ENCODE data around the gene CD6. TPM values are rescaled to one million over a fixed set of nuclear protein-coding genes. Genes with fewer than 3 reads are reported as not detected.

Gene CD6
- total RNA-seq, 1 experiment from 2014 or later = not detected

- Mint-ChIP-seq H3K27ac (no peak overlapping the region; a peak in 1 of 7 replicates), H3K27me3 (ENCODE audit: low read depth) (peaks cover 30% of the 10 kb centered on the region), H3K9me3 (no peaks in the 10 kb centered on the region), H3K4me1 (no peaks in the 10 kb centered on the region), H3K36me3 (ENCODE audit: insufficient read depth in 1 of 3, low read depth in 3 of 3) (no peaks in the 10 kb centered on the region), H3K4me3 (no peak overlapping the region)
- Histone ChIP-seq H2BK120ac (ENCODE audit: low read depth, low read length, poor library complexity, severe bottlenecking) (no peak overlapping the region), H3K9ac (ENCODE audit: extremely low read depth, insufficient read length, low read length) (no peak overlapping the region), H3K23me2 (ENCODE audit: insufficient read length, low read depth, low read length, poor library complexity, severe bottlenecking) (no peaks in the 10 kb centered on the region), H3K79me1 (ENCODE audit: insufficient read depth, low read depth, low read length, poor library complexity, severe bottlenecking) (no peaks in the 10 kb centered on the region), H4K5ac (ENCODE audit: insufficient read length, low read depth, low read length) (no peak overlapping the region), H2AK5ac (ENCODE audit: insufficient read length, low read length) (no peak overlapping the region), H2BK12ac (ENCODE audit: insufficient read length, low read depth, low read length) (no peak overlapping the region), H3K56ac (ENCODE audit: insufficient read length, low read depth, low read length) (no peak overlapping the region), H3K4me2 (ENCODE audit: insufficient read depth, insufficient read length, low read length) (no peak overlapping the region), H3K4me1 (ENCODE audit: insufficient read depth, low read length) (no peaks in the 10 kb centered on the region), H3K4ac (ENCODE audit: low read depth, low read length) (no peak overlapping the region), H3K27me3 (ENCODE audit: insufficient read depth, low read length) (no peaks in the 10 kb centered on the region), H2BK20ac (ENCODE audit: low read depth, low read length, poor library complexity, severe bottlenecking) (no peak overlapping the region), H3K9me3 (ENCODE audit: control insufficient read depth, low read depth, low read length) (no peaks in the 10 kb centered on the region), H3K79me2 (ENCODE audit: insufficient read depth, low read length) (no peaks in the 10 kb centered on the region), H4K20me1 (ENCODE audit: control insufficient read depth, insufficient read depth, insufficient read length) (no peaks in the 10 kb centered on the region), H3K14ac (ENCODE audit: insufficient read depth, low read length) (no peak overlapping the region), H4K91ac (ENCODE audit: insufficient read length, low read depth, low read length) (no peak overlapping the region), H3T11ph (ENCODE audit: low read length) (no peak overlapping the region), H2BK5ac (ENCODE audit: insufficient read length, low read length) (no peak overlapping the region), H2AFZ (ENCODE audit: low read length) (no peak overlapping the region), H3K18ac (ENCODE audit: insufficient read length, low read depth, low read length) (no peak overlapping the region), H4K8ac (replicated peaks; ENCODE audit: insufficient read length, low read depth, low read length) (no peak overlapping the region), H2BK15ac (ENCODE audit: low read depth, low read length) (no peak overlapping the region), H3K23ac (ENCODE audit: insufficient read length, low read depth, low read length) (no peak overlapping the region), H3K27ac (ENCODE audit: insufficient read length, low read depth, low read length) (no peak overlapping the region)
- TF ChIP-seq, protein P1, sequence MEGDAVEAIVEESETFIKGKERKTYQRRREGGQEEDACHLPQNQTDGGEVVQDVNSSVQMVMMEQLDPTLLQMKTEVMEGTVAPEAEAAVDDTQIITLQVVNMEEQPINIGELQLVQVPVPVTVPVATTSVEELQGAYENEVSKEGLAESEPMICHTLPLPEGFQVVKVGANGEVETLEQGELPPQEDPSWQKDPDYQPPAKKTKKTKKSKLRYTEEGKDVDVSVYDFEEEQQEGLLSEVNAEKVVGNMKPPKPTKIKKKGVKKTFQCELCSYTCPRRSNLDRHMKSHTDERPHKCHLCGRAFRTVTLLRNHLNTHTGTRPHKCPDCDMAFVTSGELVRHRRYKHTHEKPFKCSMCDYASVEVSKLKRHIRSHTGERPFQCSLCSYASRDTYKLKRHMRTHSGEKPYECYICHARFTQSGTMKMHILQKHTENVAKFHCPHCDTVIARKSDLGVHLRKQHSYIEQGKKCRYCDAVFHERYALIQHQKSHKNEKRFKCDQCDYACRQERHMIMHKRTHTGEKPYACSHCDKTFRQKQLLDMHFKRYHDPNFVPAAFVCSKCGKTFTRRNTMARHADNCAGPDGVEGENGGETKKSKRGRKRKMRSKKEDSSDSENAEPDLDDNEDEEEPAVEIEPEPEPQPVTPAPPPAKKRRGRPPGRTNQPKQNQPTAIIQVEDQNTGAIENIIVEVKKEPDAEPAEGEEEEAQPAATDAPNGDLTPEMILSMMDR (conservative IDR thresholded peaks at IDR 0.05) = no peak
- DNase-seq = no peak
- no CpG with 5 or more reads among the region's 10 CpGs for WGBS (ENCODE audit: extremely low coverage, insufficient read length, low lambda C conversion rate)
These were observed 64.0 kb downstream of the CD6 start for GRCh38 chr11:61035526-61035835.

Data from H9 (cell line).